A673 (cell line): Measurements from ENCODE around the gene KRT2.

ENCODE experiments used
- EZH2 ChIP-seq: fragments of 200-600 bp; sonication (generic); IDR thresholded peaks from 2 replicates; pipeline ENCODE4 v1.6.1; 2017; ENCODE audit warnings: borderline replicate concordance, low read depth, mild to moderate bottlenecking, mixed read lengths, antibody characterized with exemption, low read length; ENCODE audit not compliant: poor library complexity, severe bottlenecking
- TF ChIP-seq, protein P1 (sequence below): fragments of 300-800, 200-600 bp; sonication (generic); conservative IDR thresholded peaks from 2 replicates; pipeline ENCODE4 v1.5.1; 2017; ENCODE audit warnings: low read depth, mild to moderate bottlenecking, antibody characterized with exemption, low read length, moderate library complexity, mixed read lengths

DNA sequence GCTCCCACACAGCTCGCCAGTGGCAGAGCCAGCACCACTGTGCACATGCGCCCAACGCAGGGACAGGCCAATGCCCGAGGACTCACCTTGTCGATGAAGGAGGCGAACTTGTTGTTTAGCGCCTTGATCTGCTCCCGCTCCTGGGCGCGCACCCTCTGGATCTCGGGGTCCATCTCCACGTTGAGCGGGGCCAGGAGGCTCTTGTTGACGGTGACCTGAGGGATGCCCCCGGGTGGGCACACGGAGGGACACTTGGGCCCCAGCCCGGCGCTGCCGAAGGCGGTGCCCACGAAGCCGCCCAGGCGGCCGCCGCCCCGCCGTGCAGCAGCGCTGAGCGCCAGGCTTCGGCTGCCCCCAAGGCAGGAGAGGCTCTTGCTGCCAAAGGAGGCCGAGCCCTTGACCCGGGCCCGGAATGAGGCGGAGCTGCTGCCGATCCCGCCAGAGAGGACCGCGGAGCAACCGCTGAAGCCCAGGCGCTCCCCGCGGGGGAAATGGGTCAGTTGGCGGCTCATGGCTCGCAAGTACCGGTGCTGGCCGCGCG, 51.0 kb downstream of the KRT2 start, which contains the start of gene KRT72:
- TF ChIP-seq, protein P1, sequence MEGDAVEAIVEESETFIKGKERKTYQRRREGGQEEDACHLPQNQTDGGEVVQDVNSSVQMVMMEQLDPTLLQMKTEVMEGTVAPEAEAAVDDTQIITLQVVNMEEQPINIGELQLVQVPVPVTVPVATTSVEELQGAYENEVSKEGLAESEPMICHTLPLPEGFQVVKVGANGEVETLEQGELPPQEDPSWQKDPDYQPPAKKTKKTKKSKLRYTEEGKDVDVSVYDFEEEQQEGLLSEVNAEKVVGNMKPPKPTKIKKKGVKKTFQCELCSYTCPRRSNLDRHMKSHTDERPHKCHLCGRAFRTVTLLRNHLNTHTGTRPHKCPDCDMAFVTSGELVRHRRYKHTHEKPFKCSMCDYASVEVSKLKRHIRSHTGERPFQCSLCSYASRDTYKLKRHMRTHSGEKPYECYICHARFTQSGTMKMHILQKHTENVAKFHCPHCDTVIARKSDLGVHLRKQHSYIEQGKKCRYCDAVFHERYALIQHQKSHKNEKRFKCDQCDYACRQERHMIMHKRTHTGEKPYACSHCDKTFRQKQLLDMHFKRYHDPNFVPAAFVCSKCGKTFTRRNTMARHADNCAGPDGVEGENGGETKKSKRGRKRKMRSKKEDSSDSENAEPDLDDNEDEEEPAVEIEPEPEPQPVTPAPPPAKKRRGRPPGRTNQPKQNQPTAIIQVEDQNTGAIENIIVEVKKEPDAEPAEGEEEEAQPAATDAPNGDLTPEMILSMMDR = no peak
- TF ChIP-seq EZH2 = no peak
